HL-60 (cell line): Measurements from ENCODE around the gene MET.
"Not testable (repeated sequence)": the region's sequence is repeated elsewhere in the genome, so short reads cannot be mapped to it uniquely, and the experiment has no call there.

Experiments
- DNase-seq, 2 experiments: peaks; one replicate each; pipeline ENCODE4 v3.0.0-alpha.2; 2010 to 2020; ENCODE audit warnings: low read depth in 1 of 2, low spot score in 1 of 2
- H3K27ac ChIP-seq: fragments of 250-450 bp; sonication (Bioruptor Pico); replicated peaks from 2 replicates; pipeline ENCODE4 v1.5.1; 2020; ENCODE audit warnings: mild to moderate bottlenecking, moderate library complexity
- H3K27me3 ChIP-seq: fragments of 250-450 bp; sonication (Bioruptor Pico); 2 replicates; pipeline ENCODE4 v1.5.1; 2021; ENCODE audit warnings: mild to moderate bottlenecking, moderate library complexity; ENCODE audit not compliant: insufficient read depth, poor library complexity, severe bottlenecking
- H3K4me3 ChIP-seq: replicated peaks from 2 replicates; pipeline ENCODE4 v1.5.1; 2011; ENCODE audit warnings: mild to moderate bottlenecking, control low read depth, low read length; ENCODE audit not compliant: insufficient read depth
- GABPA ChIP-seq: IDR thresholded peaks from 2 replicates; pipeline ENCODE4 v1.6.1; 2012; ENCODE audit warnings: low read depth
- POLR2AphosphoS5 ChIP-seq: IDR thresholded peaks from 2 replicates; pipeline ENCODE4 v1.6.1; 2012; ENCODE audit warnings: low read depth
- SPI1 ChIP-seq: IDR thresholded peaks from 2 replicates; pipeline ENCODE4 v1.6.1; 2012; ENCODE audit warnings: low read depth, mild to moderate bottlenecking, borderline replicate concordance
- TF ChIP-seq, protein P1 (sequence below): IDR thresholded peaks from 2 replicates; pipeline ENCODE4 v1.6.1; 2012; ENCODE audit warnings: low read depth; ENCODE audit not compliant: insufficient replicate concordance
- TF ChIP-seq, protein P2 (sequence below): IDR thresholded peaks from one replicate; pipeline ENCODE4 v1.5.1; 2011; ENCODE audit warnings: low read length, control low read depth, inconsistent platforms; ENCODE audit not compliant: insufficient read depth

MET gene

DNA sequence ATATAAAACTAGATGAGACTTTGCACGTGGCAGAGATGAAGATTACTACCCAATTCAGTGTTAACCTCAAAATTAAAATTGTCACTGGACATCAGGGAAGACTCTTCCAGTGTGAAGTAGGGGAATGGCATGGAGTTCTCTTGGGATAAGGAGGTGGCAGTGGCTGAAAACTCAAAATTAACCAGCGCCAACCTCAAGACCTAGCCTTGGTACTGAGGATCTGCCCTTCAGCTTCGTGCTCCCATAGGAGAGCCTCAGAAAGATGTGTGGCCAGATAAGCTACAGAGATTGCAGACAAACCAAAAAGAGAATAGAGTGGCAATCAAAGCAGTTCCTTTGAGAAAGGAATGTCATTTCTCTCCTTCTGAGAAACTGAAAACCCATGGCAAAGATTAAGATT lies 143.0 kb downstream of the MET start:
- TF ChIP-seq, protein P1, sequence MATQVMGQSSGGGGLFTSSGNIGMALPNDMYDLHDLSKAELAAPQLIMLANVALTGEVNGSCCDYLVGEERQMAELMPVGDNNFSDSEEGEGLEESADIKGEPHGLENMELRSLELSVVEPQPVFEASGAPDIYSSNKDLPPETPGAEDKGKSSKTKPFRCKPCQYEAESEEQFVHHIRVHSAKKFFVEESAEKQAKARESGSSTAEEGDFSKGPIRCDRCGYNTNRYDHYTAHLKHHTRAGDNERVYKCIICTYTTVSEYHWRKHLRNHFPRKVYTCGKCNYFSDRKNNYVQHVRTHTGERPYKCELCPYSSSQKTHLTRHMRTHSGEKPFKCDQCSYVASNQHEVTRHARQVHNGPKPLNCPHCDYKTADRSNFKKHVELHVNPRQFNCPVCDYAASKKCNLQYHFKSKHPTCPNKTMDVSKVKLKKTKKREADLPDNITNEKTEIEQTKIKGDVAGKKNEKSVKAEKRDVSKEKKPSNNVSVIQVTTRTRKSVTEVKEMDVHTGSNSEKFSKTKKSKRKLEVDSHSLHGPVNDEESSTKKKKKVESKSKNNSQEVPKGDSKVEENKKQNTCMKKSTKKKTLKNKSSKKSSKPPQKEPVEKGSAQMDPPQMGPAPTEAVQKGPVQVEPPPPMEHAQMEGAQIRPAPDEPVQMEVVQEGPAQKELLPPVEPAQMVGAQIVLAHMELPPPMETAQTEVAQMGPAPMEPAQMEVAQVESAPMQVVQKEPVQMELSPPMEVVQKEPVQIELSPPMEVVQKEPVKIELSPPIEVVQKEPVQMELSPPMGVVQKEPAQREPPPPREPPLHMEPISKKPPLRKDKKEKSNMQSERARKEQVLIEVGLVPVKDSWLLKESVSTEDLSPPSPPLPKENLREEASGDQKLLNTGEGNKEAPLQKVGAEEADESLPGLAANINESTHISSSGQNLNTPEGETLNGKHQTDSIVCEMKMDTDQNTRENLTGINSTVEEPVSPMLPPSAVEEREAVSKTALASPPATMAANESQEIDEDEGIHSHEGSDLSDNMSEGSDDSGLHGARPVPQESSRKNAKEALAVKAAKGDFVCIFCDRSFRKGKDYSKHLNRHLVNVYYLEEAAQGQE = no peak
- TF ChIP-seq GABPA (no peak), SPI1 (no peak), POLR2AphosphoS5 (no peak)
- TF ChIP-seq, protein P2, sequence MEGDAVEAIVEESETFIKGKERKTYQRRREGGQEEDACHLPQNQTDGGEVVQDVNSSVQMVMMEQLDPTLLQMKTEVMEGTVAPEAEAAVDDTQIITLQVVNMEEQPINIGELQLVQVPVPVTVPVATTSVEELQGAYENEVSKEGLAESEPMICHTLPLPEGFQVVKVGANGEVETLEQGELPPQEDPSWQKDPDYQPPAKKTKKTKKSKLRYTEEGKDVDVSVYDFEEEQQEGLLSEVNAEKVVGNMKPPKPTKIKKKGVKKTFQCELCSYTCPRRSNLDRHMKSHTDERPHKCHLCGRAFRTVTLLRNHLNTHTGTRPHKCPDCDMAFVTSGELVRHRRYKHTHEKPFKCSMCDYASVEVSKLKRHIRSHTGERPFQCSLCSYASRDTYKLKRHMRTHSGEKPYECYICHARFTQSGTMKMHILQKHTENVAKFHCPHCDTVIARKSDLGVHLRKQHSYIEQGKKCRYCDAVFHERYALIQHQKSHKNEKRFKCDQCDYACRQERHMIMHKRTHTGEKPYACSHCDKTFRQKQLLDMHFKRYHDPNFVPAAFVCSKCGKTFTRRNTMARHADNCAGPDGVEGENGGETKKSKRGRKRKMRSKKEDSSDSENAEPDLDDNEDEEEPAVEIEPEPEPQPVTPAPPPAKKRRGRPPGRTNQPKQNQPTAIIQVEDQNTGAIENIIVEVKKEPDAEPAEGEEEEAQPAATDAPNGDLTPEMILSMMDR = no peak
- Histone ChIP-seq H3K27ac (no peak overlapping the region), H3K4me3 (no peak overlapping the region), H3K27me3 (no peaks in the 10 kb centered on the region)
- DNase-seq = no peak

DNA sequence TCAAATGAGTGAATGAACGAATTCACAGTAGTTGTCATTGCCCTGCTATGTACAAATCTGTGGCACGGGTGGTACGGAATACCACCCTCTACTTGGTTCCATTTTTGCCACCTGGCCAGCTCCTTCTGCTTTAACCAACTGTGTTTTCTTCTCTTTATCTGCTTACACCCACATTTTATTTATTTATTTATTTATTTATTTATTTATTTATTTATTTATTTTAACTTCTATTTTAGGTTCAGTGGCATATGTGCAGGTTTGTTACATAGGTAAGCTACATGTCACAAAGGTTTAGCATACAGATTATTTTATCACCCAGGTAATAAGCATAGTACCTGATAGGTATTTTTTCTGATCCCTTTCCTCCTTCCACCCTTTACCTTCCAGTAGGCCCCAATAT lies 148.2 kb downstream of the MET start:
- H3K4me3 ChIP-seq = no peak overlapping the region
- no peak overlapping the region for H3K27ac ChIP-seq
- DNase-seq = no peak
- no peak for TF ChIP-seq GABPA
- no peaks in the 10 kb centered on the region for H3K27me3 ChIP-seq

DNA sequence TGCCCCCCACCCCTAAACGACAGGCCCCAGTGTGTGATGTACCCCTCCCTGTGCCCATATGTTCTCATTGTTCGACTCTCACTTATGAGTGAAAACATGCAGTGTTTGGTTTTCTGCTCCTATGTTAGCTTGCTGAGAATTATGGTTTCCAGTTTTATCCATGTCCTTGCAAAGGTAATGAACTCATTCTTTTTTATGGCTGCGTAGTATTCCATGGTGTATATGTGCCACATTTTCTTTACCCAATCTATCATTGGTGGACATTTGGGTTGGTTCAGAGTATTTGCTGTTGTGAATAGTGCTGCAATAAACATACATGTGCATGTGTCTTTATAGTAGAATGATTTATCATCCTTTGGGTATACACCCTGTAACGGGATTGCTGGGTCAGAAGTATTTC lies 149.7 kb downstream of the MET start:
- not testable (repeated sequence) for H3K4me3 ChIP-seq, H3K27ac ChIP-seq, DNase-seq, H3K27me3 ChIP-seq

DNA sequence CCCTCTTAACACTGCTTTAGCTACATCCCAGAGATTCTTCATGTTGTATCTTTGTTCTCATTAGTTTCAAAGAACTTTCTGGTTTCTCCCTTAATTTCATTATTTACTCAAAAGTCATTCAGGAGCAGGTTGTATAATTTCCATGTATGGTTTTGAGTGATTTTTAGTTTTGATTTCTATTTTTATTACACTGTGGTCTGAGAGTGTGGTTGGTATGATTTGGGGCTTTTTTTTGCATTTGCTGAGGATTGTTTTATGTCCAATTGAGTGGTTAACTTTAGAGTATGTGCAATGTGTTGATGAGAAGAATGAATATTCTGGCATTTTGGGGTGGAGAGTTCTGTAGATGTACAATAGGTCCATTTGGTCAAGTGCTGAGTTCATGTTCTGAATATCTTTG lies 152.5 kb downstream of the MET start:
- Histone ChIP-seq H3K4me3 (no peak overlapping the region), H3K27ac (no peak overlapping the region), H3K27me3 (no peaks in the 10 kb centered on the region)
- TF ChIP-seq SPI1 = no peak
- no peak for TF ChIP-seq GABPA
- DNase-seq = no peak

DNA sequence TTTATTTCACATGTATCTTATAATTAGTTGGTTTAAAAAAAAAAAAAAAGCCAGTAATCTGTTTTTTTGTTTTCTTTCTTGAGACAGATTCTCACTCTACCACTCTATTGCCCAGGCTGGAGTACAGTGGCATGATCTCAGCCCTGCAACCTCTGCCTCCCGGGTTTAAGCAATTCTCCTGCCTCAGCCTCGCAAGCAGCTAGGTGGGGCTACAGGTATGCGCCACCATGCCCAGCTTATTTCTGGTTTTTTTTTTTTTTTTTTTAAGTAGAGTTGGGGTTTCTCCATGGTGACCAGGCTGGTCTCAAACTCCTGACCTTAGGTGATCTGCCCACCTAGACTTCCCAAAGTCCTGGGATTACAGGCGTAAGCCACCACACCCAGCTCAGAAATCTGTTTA lies 156.3 kb downstream of the MET start:
- Histone ChIP-seq H3K4me3 (no peak overlapping the region), H3K27me3 (no peaks in the 10 kb centered on the region), H3K27ac (no peak overlapping the region)
- TF ChIP-seq GABPA = no peak
- TF ChIP-seq, protein P1 = no peak
- TF ChIP-seq, protein P2 = no peak
- no peak for TF ChIP-seq POLR2AphosphoS5
- TF ChIP-seq SPI1 = no peak
- DNase-seq = no peak
